ENCODE data around the gene CSAD.

The CSAD gene

DNA sequence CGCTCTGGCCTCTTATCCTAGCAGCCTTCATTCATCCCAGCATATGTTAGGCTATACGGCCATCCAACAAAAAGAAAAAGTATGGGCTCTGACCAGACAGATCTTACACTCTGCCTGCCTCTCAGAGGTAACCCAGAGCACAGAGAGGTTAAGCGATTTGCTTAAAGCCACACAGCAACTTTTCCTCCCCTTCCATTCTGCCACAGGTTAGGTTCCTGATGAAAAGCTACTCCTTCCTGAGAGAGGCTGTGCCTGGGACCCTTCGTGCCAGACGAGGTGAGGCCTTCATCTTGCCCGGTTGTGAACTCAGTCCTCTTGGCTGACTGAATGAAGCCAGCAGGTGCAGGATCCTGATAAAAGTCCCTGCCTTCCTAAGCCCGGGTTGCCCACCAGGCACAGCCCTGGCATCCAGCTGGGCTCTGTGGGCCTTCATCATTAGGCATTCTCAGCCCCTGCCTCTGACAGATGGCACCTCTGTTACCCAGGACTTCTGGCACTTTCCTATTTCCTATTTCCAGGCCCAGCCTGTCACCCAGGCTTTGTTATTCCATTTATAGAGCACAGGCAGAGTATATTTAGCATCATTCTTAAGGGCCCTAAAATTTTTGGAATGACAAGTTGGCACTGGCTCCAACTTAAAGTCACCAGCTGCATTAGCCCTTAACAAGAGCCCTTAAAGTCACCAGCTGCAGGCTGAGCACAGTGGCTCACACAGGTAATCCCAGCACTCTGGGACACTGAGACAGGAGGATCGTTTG lies 64.7 kb downstream of the CSAD start (continued):
- TF ChIP-seq, protein P1, sequence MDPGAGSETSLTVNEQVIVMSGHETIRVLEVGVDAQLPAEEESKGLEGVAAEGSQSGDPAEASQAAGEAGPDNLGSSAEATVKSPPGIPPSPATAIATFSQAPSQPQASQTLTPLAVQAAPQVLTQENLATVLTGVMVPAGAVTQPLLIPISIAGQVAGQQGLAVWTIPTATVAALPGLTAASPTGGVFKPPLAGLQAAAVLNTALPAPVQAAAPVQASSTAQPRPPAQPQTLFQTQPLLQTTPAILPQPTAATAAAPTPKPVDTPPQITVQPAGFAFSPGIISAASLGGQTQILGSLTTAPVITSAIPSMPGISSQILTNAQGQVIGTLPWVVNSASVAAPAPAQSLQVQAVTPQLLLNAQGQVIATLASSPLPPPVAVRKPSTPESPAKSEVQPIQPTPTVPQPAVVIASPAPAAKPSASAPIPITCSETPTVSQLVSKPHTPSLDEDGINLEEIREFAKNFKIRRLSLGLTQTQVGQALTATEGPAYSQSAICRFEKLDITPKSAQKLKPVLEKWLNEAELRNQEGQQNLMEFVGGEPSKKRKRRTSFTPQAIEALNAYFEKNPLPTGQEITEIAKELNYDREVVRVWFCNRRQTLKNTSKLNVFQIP (CRISPR knock-in tag; IDR thresholded peaks at IDR 0.05; ENCODE audit: borderline replicate concordance, low read depth): no peak
- TF ChIP-seq ZC3H10 (CRISPR knock-in tag; IDR thresholded peaks at IDR 0.05): no peak
- TF ChIP-seq TCF4 (CRISPR knock-in tag; IDR thresholded peaks at IDR 0.05; ENCODE audit: borderline replicate concordance): no peak
- TF ChIP-seq ZNF70 (CRISPR knock-in tag; IDR thresholded peaks at IDR 0.05): no peak

DNA sequence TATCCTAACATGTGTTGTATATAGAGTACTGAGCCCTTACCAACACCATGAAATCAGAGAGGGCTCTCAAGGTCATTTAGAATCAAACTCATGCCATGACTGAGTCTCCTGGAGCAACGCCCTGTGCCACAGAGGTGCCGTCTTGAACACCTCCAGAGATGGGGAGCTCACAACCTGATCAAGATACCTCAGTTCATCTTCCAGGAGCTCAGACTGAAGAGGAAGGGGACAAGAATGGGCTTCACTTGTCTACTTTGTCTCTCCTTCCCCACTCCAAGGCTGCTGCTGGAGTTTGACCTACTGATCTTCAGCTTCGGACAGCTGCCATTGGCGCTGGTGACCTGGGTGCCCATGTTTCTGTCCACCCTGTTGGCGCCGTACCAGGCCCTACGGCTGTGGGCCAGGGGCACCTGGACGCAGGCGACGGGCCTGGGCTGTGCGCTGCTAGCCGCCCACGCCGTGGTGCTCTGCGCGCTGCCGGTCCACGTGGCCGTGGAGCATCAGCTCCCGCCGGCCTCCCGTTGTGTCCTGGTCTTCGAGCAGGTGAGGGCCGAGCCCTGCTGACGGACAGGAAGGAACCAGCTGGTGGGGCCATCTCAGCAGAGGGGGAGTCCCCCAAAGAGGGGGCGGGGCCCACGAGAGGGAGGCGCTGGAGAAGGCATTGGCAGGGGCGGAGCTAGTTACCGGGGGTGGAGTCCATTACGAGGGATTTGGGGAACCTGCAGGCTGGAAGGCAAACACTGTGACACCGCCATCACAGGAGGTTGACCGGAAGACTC lies 65.4 kb downstream of the CSAD start:
- no peak for TF ChIP-seq ISL1 (CRISPR knock-in tag; IDR thresholded peaks at IDR 0.05)
- no peak for TF ChIP-seq PPARA (CRISPR knock-in tag; IDR thresholded peaks at IDR 0.05; ENCODE audit: borderline replicate concordance)
- TF ChIP-seq SNAI2 (CRISPR knock-in tag; IDR thresholded peaks at IDR 0.05): no peak
- TF ChIP-seq GLIS3 (CRISPR knock-in tag; IDR thresholded peaks at IDR 0.05): no peak
- no peak for TF ChIP-seq ZNF70 (CRISPR knock-in tag; IDR thresholded peaks at IDR 0.05)
- no peak for TF ChIP-seq ZNF565 (CRISPR knock-in tag; conservative IDR thresholded peaks at IDR 0.05; ENCODE audit: low read depth)
- no peak for TF ChIP-seq ESRRG (CRISPR knock-in tag; IDR thresholded peaks at IDR 0.05)
- TF ChIP-seq, protein P2, sequence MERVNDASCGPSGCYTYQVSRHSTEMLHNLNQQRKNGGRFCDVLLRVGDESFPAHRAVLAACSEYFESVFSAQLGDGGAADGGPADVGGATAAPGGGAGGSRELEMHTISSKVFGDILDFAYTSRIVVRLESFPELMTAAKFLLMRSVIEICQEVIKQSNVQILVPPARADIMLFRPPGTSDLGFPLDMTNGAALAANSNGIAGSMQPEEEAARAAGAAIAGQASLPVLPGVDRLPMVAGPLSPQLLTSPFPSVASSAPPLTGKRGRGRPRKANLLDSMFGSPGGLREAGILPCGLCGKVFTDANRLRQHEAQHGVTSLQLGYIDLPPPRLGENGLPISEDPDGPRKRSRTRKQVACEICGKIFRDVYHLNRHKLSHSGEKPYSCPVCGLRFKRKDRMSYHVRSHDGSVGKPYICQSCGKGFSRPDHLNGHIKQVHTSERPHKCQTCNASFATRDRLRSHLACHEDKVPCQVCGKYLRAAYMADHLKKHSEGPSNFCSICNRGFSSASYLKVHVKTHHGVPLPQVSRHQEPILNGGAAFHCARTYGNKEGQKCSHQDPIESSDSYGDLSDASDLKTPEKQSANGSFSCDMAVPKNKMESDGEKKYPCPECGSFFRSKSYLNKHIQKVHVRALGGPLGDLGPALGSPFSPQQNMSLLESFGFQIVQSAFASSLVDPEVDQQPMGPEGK (CRISPR knock-in tag; IDR thresholded peaks at IDR 0.05; ENCODE audit: borderline replicate concordance): no peak
- no peak for TF ChIP-seq ZFP30 (CRISPR knock-in tag; IDR thresholded peaks at IDR 0.05)
- no peak for TF ChIP-seq RARB (CRISPR knock-in tag; IDR thresholded peaks at IDR 0.05)
- no peak for TF ChIP-seq ZNF8 (CRISPR knock-in tag; IDR thresholded peaks at IDR 0.05)
- TF ChIP-seq TOX (CRISPR knock-in tag; IDR thresholded peaks at IDR 0.05; ENCODE audit: borderline replicate concordance): no peak
- no peak for TF ChIP-seq ZC3H10 (CRISPR knock-in tag; IDR thresholded peaks at IDR 0.05)
- TF ChIP-seq BACH2 (CRISPR knock-in tag; IDR thresholded peaks at IDR 0.05; ENCODE audit: borderline replicate concordance): no peak
- TF ChIP-seq ZFP3 (CRISPR knock-in tag; IDR thresholded peaks at IDR 0.05): no peak
- TF ChIP-seq, protein P3, sequence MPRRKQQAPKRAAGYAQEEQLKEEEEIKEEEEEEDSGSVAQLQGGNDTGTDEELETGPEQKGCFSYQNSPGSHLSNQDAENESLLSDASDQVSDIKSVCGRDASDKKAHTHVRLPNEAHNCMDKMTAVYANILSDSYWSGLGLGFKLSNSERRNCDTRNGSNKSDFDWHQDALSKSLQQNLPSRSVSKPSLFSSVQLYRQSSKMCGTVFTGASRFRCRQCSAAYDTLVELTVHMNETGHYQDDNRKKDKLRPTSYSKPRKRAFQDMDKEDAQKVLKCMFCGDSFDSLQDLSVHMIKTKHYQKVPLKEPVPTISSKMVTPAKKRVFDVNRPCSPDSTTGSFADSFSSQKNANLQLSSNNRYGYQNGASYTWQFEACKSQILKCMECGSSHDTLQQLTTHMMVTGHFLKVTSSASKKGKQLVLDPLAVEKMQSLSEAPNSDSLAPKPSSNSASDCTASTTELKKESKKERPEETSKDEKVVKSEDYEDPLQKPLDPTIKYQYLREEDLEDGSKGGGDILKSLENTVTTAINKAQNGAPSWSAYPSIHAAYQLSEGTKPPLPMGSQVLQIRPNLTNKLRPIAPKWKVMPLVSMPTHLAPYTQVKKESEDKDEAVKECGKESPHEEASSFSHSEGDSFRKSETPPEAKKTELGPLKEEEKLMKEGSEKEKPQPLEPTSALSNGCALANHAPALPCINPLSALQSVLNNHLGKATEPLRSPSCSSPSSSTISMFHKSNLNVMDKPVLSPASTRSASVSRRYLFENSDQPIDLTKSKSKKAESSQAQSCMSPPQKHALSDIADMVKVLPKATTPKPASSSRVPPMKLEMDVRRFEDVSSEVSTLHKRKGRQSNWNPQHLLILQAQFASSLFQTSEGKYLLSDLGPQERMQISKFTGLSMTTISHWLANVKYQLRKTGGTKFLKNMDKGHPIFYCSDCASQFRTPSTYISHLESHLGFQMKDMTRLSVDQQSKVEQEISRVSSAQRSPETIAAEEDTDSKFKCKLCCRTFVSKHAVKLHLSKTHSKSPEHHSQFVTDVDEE (CRISPR knock-in tag; IDR thresholded peaks at IDR 0.05): no peak
- TF ChIP-seq, protein P4, sequence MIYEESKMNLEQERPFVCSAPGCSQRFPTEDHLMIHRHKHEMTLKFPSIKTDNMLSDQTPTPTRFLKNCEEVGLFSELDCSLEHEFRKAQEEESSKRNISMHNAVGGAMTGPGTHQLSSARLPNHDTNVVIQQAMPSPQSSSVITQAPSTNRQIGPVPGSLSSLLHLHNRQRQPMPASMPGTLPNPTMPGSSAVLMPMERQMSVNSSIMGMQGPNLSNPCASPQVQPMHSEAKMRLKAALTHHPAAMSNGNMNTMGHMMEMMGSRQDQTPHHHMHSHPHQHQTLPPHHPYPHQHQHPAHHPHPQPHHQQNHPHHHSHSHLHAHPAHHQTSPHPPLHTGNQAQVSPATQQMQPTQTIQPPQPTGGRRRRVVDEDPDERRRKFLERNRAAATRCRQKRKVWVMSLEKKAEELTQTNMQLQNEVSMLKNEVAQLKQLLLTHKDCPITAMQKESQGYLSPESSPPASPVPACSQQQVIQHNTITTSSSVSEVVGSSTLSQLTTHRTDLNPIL (CRISPR knock-in tag; IDR thresholded peaks at IDR 0.05; ENCODE audit: low read depth): no peak
- TF ChIP-seq OSR1 (CRISPR knock-in tag; IDR thresholded peaks at IDR 0.05): no peak

DNA sequence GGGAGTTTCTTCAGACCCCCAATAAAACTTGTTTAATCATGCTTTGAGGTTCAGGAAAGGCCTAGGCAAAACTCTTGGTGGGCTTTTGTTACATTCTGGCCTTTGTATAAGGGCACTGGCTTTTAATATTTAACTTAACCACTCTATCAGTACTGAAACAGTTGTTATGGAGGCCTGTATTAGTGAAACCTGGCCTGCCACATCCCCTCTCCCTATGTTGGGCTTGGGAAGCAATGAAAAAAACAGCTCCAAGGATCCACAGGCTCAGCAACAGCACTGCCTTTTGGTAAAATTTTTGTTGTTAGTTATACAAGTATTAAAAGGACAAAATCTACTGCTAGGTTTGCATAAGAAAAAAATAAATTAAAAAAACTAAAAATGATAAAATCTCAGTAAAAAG lies 66.8 kb downstream of the CSAD start:
- ATAC-seq: no peak
- no peak for TF ChIP-seq ESRRG (CRISPR knock-in tag; IDR thresholded peaks at IDR 0.05)
- TF ChIP-seq, protein P2 (CRISPR knock-in tag; IDR thresholded peaks at IDR 0.05; ENCODE audit: borderline replicate concordance): no peak
- TF ChIP-seq ZFP3 (CRISPR knock-in tag; IDR thresholded peaks at IDR 0.05): no peak
- no peak for TF ChIP-seq TCF4 (CRISPR knock-in tag; IDR thresholded peaks at IDR 0.05; ENCODE audit: borderline replicate concordance)
- no peak for TF ChIP-seq ZFP30 (CRISPR knock-in tag; IDR thresholded peaks at IDR 0.05)
- no peak for TF ChIP-seq BACH2 (CRISPR knock-in tag; IDR thresholded peaks at IDR 0.05; ENCODE audit: borderline replicate concordance)
- TF ChIP-seq, protein P3 (CRISPR knock-in tag; IDR thresholded peaks at IDR 0.05): no peak
- no peak for TF ChIP-seq CSDC2 (CRISPR knock-in tag; IDR thresholded peaks at IDR 0.05)
- no peak for TF ChIP-seq RARB (CRISPR knock-in tag; IDR thresholded peaks at IDR 0.05)
- TF ChIP-seq ZNF565 (CRISPR knock-in tag; conservative IDR thresholded peaks at IDR 0.05; ENCODE audit: low read depth): no peak
- no peak for TF ChIP-seq TOX (CRISPR knock-in tag; IDR thresholded peaks at IDR 0.05; ENCODE audit: borderline replicate concordance)
- no peak for TF ChIP-seq GLIS3 (CRISPR knock-in tag; IDR thresholded peaks at IDR 0.05)
- no peak for TF ChIP-seq SNAI2 (CRISPR knock-in tag; IDR thresholded peaks at IDR 0.05)
- TF ChIP-seq, protein P4 (CRISPR knock-in tag; IDR thresholded peaks at IDR 0.05; ENCODE audit: low read depth): no peak

More for the DNA sequence above, 65.4 kb downstream of the CSAD start:
- no peak for ATAC-seq

Data from SK-N-SH treated with all-trans-retinoic acid at 6 μM for 48 hours (cell line).